Endometrium (tissue), 2 donors: ENCODE data around the gene KMT2B.
A peak's percentile ranks its signal among the peaks of the same experiment; 100 is the strongest.

Experiments
- FAIRE-seq: peaks from 2 replicates; lab custom pipeline; 2012; peaks lifted over from hg19 to GRCh38; lab: Jason Lieb, UNC
- donor health status: control.
- donor health status: control.

KMT2B gene

GRCh38 chr19:35727053-35727955 lies 9.5 kb downstream of the KMT2B start:
- no peak for FAIRE-seq

- no peak for FAIRE-seq
These were observed 10.3 kb downstream of the KMT2B start for GRCh38 chr19:35727956-35728706.

GRCh38 chr19:35729021-35729420 lies 11.2 kb downstream of the KMT2B start:
- no peak for FAIRE-seq

GRCh38 chr19:35729763-35730162 lies 12.0 kb downstream of the KMT2B start:
- no peak for FAIRE-seq

GRCh38 chr19:35730326-35730725 lies 12.5 kb downstream of the KMT2B start:
- no peak for FAIRE-seq

GRCh38 chr19:35731353-35731752 lies 13.6 kb downstream of the KMT2B start:
- FAIRE-seq, result no peak

GRCh38 chr19:35731779-35732405 lies 14.1 kb downstream of the KMT2B start:
- FAIRE-seq, result no peak

GRCh38 chr19:35732540-35733179 lies 14.9 kb downstream of the KMT2B start:
- FAIRE-seq, result no peak

GRCh38 chr19:35733180-35734125 lies 15.7 kb downstream of the KMT2B start:
- no peak for FAIRE-seq

- FAIRE-seq, result no peak
These were observed 16.5 kb downstream of the KMT2B start for GRCh38 chr19:35734273-35734672.

GRCh38 chr19:35734889-35735288 lies 17.1 kb downstream of the KMT2B start:
- no peak for FAIRE-seq

- FAIRE-seq, result no peak
These were observed 19.4 kb downstream of the KMT2B start for GRCh38 chr19:35736913-35737886.

- FAIRE-seq, result no peak
These were observed 20.5 kb downstream of the KMT2B start for GRCh38 chr19:35738021-35738886.

- no peak for FAIRE-seq
These were observed 21.1 kb downstream of the KMT2B start for GRCh38 chr19:35738887-35739229.

GRCh38 chr19:35739275-35740107 lies 21.7 kb downstream of the KMT2B start:
- FAIRE-seq, result no peak

- no peak for FAIRE-seq
These were observed 22.3 kb downstream of the KMT2B start for GRCh38 chr19:35740108-35740422.

GRCh38 chr19:35740423-35741202 lies 22.8 kb downstream of the KMT2B start:
- peak; percentile 64 for FAIRE-seq

- FAIRE-seq, result no peak
These were observed 23.4 kb downstream of the KMT2B start for GRCh38 chr19:35741203-35741515.
